LNCaP clone FGC (cell line): ENCODE data around the gene ARHGEF28.

Experiments used
- DNase-seq: peaks from one replicate; pipeline ENCODE4 v3.0.0-alpha.2; 2011; ENCODE audit warnings: low read depth
- H3K4me3 ChIP-seq: 2 replicates; pipeline ENCODE4 v1.5.1; 2011; ENCODE audit warnings: mild to moderate bottlenecking, low read depth, low read length, control low read depth
- CTCF ChIP-seq: IDR thresholded peaks from 2 replicates; pipeline ENCODE4 v1.5.1; 2012; ENCODE audit warnings: mild to moderate bottlenecking; ENCODE audit not compliant: control insufficient read depth, insufficient read depth; ENCODE audit errors: extremely low read depth

The ARHGEF28 gene

GRCh38 chr5:73960426-73960825, 334.4 kb downstream of the ARHGEF28 start:
- H3K4me3 ChIP-seq, result no peak overlapping the region
- TF ChIP-seq CTCF, result no peak
- DNase-seq, result no peak

- no peak overlapping the region for H3K4me3 ChIP-seq
- TF ChIP-seq CTCF, result no peak
- no peak for DNase-seq
These were observed 336.9 kb downstream of the ARHGEF28 start for GRCh38 chr5:73962801-73963425.

- no peak for DNase-seq
- TF ChIP-seq CTCF, result no peak
- H3K4me3 ChIP-seq, result no peak overlapping the region
These were observed 338.4 kb downstream of the ARHGEF28 start for GRCh38 chr5:73964352-73964865.

- H3K4me3 ChIP-seq, result no peak overlapping the region
- no peak for TF ChIP-seq CTCF
- no peak for DNase-seq
These were observed 340.5 kb downstream of the ARHGEF28 start for GRCh38 chr5:73966451-73966850.

GRCh38 chr5:73967347-73967746, 341.4 kb downstream of the ARHGEF28 start:
- H3K4me3 ChIP-seq, result no peak overlapping the region
- TF ChIP-seq CTCF, result no peak
- DNase-seq, result no peak

- no peak overlapping the region for H3K4me3 ChIP-seq
- no peak for TF ChIP-seq CTCF
- DNase-seq, result no peak
These were observed 342.2 kb downstream of the ARHGEF28 start for GRCh38 chr5:73968246-73968645.

- H3K4me3 ChIP-seq, result no peak overlapping the region
- no peak for TF ChIP-seq CTCF
- DNase-seq, result no peak
These were observed 342.7 kb downstream of the ARHGEF28 start for GRCh38 chr5:73968729-73969128.
